HUES64 (cell line): ENCODE data around the gene HDGFL3.

Experiments
- H3K27ac ChIP-seq: 2 replicates; pipeline ENCODE4 v1.7.0; 2013; ENCODE audit warnings: low read depth, low read length, inconsistent platforms
- H3K27me3 ChIP-seq: 2 replicates; pipeline ENCODE4 v1.6.1; 2013; ENCODE audit warnings: mild to moderate bottlenecking, low read length; ENCODE audit not compliant: insufficient read depth
- H3K36me3 ChIP-seq: 2 replicates; pipeline ENCODE4 v1.6.1; 2013; ENCODE audit warnings: mild to moderate bottlenecking, low read length; ENCODE audit not compliant: insufficient read depth
- H3K4me1 ChIP-seq: 2 replicates; pipeline ENCODE4 v1.6.1; 2013; ENCODE audit warnings: mild to moderate bottlenecking, low read length, moderate library complexity; ENCODE audit not compliant: insufficient read depth
- H3K4me3 ChIP-seq: 2 replicates; pipeline ENCODE4 v1.5.1; 2013; ENCODE audit warnings: mild to moderate bottlenecking, low read length, moderate library complexity
- H3K9ac ChIP-seq: 2 replicates; pipeline ENCODE4 v1.6.1; 2013; ENCODE audit warnings: mild to moderate bottlenecking, low read depth, low read length
- H3K9me3 ChIP-seq: 2 replicates; pipeline ENCODE4 v1.6.1; 2013; ENCODE audit warnings: low read depth, low read length; ENCODE audit not compliant: insufficient read depth
- WGBS: fragments of 150-250, 120-280 bp; methylation state at CpG from one replicate; pipeline ENCODE4 v1.1.7; 2013; ENCODE audit warnings: missing lambda C conversion rate; 5-methylcytosine and 5-hydroxymethylcytosine counted together

Gene HDGFL3

DNA sequence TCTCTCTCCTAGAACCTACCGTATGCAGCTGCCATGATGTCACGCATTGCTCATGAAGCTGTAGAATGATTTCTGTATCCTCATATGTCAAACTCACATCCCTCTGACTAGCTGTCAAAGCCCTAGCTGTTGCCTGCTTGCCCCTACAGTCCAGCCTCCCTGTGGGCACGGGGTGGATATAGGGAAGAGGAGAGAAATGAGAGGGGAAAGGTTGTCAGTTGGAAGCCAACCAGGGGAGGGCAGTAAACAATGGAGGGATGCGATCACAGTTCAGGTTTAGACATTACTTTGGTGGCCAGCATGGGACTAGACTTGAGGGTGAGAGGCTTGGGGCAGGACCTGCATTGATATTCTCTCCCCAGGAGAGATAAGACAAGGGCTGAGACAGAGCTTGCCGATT is 1.7 kb upstream of the HDGFL3 start:
- Histone ChIP-seq H3K36me3 (peaks cover 2% of the 10 kb centered on the region; the same call in 1 of the 2 replicates), H3K9me3 (no peaks in the 10 kb centered on the region), H3K9ac (no peak overlapping the region), H3K4me3 (no peak overlapping the region), H3K27me3 (no peaks in the 10 kb centered on the region), H3K27ac (no peak overlapping the region), H3K4me1 (peaks cover 22% of the 10 kb centered on the region)
- 70% methylated on average over 5 of the region's 5 CpGs for WGBS

DNA sequence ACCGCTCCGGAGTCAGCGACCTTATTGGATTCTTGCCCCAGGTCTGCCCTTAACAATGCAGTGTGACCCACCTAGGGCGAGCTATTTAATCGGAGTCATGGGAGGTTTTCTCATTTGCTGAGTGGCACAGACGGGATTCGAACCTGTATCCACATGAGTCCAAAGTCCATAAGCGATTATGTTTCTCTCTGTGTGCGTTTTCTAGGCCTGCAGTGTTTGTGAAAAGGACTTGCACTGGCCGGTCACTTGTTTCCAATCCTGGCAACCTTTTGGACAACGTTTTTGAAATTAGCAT is 691 bp upstream of the HDGFL3 start:
- 18% methylated on average over 11 of the region's 11 CpGs for WGBS
- peak overlapping the region; percentile 92 for H3K9ac ChIP-seq
- peaks cover 30% of the 10 kb centered on the region for H3K4me1 ChIP-seq

DNA sequence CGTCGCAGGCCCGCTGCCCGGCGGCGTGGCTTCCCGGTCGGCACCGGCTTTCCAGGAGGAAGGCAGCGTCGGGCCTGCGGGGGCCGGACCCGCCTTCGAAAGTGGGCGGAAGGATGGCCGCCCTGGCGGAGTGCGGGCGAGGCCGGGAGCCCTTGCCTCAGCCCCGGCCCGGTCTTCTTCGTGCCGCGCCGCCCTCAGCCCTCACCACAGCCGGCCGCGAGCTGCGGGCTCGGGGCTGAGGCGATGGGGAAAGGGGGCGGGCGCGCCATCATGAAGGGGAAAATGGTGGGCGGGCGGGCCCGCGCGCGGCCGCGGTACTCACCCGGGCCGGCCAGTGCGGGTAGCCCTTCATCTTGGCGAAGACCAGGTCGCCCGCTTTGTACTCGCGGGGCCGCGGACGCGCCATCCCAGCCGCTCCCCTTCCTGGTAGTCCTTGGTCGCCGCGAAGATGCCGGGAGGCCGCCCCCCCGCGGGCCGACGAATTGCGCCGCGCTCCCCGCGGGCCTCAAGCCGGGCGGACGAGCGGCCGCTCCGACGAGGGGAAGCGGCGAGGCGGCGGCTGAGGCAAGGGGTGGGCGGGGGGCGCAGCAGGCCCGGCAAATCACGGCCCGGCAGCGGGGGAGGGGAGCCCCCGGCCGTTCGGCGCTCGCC is 489 bp downstream of the HDGFL3 start:
- Histone ChIP-seq H3K27me3 (no peaks in the 10 kb centered on the region), H3K9ac (peak overlapping the region; percentile 92), H3K4me3 (peak overlapping the region; percentile 99), H3K9me3 (no peaks in the 10 kb centered on the region), H3K36me3 (peaks cover 7% of the 10 kb centered on the region; the same call in 1 of the 2 replicates), H3K27ac (peak overlapping the region; percentile 88), H3K4me1 (peaks cover 33% of the 10 kb centered on the region)
- WGBS = under 1% methylated on average over 93 of the region's 93 CpGs

More for the DNA sequence above, 691 bp upstream of the HDGFL3 start:
- Histone ChIP-seq H3K36me3 (peaks cover 7% of the 10 kb centered on the region; the same call in 1 of the 2 replicates), H3K4me3 (peak overlapping the region; percentile 99), H3K9me3 (no peaks in the 10 kb centered on the region), H3K27ac (peak overlapping the region; percentile 88), H3K27me3 (no peaks in the 10 kb centered on the region)

DNA sequence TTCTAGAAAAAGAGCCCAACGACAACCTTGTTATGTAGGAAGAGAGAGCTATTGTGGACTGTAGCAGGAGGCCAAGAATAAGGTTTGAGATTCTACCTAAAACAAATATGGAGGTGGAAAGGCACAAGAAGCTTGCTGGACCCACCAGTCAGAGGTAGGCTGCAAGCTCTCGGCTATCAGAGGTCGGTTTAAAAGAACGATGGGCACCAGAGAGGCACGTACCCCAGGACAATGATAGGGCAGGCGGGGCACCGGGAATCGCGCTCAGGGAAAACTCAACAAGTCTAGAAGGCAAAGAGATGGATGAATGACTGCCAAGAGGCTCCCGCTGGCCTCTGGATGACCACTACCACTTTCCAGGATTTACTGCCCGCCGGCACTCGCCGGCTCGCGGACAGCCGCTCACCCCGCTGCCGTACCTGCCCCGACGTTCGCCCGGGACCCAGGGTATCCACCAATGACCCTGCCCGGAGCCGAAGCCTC is 1.1 kb downstream of the HDGFL3 start:
- Histone ChIP-seq H3K9me3 (no peaks in the 10 kb centered on the region), H3K4me3 (peak overlapping the region; percentile 99), H3K27me3 (no peaks in the 10 kb centered on the region), H3K9ac (peak overlapping the region; percentile 92), H3K27ac (peak overlapping the region; percentile 88), H3K4me1 (peaks cover 33% of the 10 kb centered on the region), H3K36me3 (peaks cover 7% of the 10 kb centered on the region; the same call in 1 of the 2 replicates)
- under 1% methylated on average over 25 of the region's 25 CpGs for WGBS

DNA sequence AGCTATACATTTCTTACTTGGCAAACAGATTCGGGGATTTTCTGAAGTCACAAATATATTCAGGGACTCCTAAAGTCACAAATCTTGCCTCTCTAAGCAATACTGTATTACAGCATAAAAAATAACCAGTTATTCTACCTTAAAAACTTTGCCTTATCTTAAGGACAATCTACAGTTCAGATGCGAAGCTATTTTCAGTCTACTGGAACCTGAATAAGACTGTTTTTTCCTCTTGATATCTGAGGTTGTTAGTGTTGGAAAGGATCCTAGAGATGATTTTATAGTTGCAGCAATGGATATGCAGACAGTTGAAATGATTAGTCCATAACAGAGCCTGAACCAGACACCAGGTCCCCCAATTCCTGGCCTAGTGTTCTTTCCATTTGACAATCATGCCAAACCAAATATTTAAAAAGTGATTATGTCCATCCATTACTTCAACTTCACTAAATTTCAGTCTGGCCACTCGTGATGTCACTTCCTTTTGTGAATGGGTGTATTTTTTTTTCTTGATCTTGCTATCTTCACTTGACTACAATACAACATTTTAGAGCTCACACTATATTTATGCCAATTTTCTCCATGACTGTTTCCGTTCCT is 1.8 kb downstream of the HDGFL3 start:
- H3K27me3 ChIP-seq = no peaks in the 10 kb centered on the region
- 60% methylated on average over 3 of the region's 4 CpGs for WGBS
- H3K4me3 ChIP-seq = peak overlapping the region; percentile 99
- peaks cover 8% of the 10 kb centered on the region; the same call in 1 of the 2 replicates for H3K36me3 ChIP-seq
- peak overlapping the region; percentile 92 for H3K9ac ChIP-seq
- H3K27ac ChIP-seq = no peak overlapping the region
- H3K9me3 ChIP-seq = no peaks in the 10 kb centered on the region
- peaks cover 33% of the 10 kb centered on the region for H3K4me1 ChIP-seq

DNA sequence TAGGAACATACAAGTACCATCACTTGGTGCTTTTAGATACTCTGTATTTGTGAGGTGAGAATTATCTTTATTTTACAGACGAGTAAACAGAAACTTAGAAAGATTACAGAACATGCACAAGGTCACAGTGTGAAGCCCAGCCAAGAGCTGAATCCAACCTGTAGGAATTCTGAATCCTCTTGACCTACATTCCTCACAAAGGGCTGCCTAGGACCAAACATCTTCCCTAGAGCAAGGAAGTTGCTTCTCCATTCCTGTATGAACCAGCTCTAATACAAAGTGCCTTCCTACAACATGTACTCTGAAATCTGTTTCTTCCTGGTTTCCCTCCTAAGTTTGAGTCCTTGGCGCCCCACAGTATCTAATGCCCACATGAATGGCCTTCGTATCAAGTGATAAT is 2.9 kb downstream of the HDGFL3 start:
- Histone ChIP-seq H3K4me1 (peaks cover 33% of the 10 kb centered on the region), H3K9ac (peak overlapping the region; percentile 45), H3K9me3 (no peaks in the 10 kb centered on the region), H3K27ac (no peak overlapping the region), H3K36me3 (peaks cover 11% of the 10 kb centered on the region; the same call in 1 of the 2 replicates), H3K27me3 (no peaks in the 10 kb centered on the region), H3K4me3 (peak overlapping the region; percentile 99)
- WGBS = 83% methylated on average over 3 of the region's 3 CpGs

DNA sequence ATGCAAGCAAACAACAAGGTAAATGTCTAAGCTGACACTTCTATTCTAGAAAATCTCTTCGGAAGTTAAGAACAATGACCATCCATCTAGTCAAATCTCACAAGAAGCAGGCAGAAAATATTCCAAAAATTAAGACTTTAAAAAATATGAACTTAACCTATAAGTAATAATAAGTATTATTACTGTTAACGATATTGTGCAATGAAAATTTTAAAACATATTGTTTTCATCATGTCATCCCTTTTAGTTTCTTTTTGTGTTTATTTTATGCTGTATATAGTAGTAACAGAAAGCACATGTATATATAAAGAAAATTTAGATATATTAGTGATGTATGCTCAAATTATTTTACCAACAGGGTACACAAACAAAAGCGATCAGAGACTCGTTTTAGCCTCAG is 4.1 kb downstream of the HDGFL3 start:
- Histone ChIP-seq H3K9me3 (no peaks in the 10 kb centered on the region), H3K27me3 (no peaks in the 10 kb centered on the region), H3K36me3 (peaks cover 11% of the 10 kb centered on the region; the same call in 1 of the 2 replicates), H3K4me1 (peaks cover 30% of the 10 kb centered on the region), H3K27ac (no peak overlapping the region), H3K4me3 (no peak overlapping the region), H3K9ac (no peak overlapping the region)
- WGBS = 96% methylated on average over 3 of the region's 4 CpGs

DNA sequence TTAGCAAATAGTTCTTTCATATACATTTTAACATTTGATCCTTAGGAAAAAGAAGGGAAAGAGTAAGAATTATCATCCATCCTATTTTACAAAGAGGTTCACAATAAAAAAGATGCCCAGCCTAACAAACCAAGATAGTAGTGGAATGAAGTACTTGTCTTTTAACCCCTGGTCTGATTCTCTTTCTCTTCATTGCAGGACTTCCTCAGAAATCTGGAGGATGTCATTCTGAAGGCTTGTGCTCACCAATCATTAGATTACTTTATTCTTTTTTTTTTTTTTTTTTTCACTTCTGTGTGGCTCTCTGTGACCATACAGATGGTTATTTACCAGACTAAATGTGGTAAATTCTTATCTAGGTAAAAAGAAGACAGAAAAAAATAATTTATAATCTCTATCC is 7.0 kb downstream of the HDGFL3 start:
- Histone ChIP-seq H3K4me3 (no peak overlapping the region), H3K4me1 (peaks cover 23% of the 10 kb centered on the region), H3K9ac (no peak overlapping the region), H3K9me3 (no peaks in the 10 kb centered on the region), H3K27ac (no peak overlapping the region), H3K36me3 (peaks cover 11% of the 10 kb centered on the region; the same call in 1 of the 2 replicates), H3K27me3 (no peaks in the 10 kb centered on the region)

DNA sequence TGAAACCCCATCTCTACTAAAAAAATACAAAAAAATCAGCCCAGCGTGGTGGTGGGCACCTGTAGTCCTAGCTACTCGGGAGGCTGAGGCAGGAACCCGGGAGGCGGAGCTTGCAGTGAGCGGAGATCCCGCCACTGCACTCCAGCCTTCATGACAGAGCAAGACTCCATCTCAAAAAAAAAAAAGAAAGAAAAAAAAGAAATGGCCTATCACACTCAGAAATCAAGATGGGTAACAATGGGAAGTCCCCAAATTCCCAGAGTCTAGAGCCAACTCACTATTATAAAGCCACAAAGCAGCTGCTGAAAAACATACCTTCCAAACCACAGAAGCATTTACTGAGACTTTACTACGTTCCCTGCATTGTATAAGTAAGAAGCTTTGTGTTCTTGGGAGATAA is 7.5 kb downstream of the HDGFL3 start:
- no peak overlapping the region for H3K9ac ChIP-seq
- H3K4me1 ChIP-seq = peaks cover 19% of the 10 kb centered on the region
- H3K27ac ChIP-seq = no peak overlapping the region
- H3K9me3 ChIP-seq = no peaks in the 10 kb centered on the region
- WGBS = 97% methylated on average over 6 of the region's 7 CpGs
- H3K4me3 ChIP-seq = no peak overlapping the region
- no peaks in the 10 kb centered on the region for H3K27me3 ChIP-seq
- peaks cover 11% of the 10 kb centered on the region; the same call in 1 of the 2 replicates for H3K36me3 ChIP-seq

DNA sequence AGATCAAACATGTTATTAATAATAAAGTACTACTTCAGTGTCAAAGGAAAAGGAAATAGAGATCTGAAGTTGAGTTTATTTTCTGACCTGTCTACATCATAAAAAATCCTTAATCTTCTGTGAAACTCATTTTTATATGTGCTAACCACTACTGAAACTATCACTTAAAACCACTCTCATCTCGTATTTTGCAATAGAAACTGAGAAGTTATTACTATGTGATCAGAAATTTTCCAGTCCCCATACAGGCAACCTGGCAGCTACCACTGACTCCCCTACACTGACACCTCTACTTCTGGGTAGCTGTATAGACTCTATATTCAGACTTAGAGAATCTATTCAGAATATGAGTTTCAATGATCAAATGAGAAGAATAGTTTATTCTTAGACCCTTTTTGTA is 8.3 kb downstream of the HDGFL3 start:
- H3K4me1 ChIP-seq = peaks cover 15% of the 10 kb centered on the region
- no peaks in the 10 kb centered on the region for H3K27me3 ChIP-seq
- H3K4me3 ChIP-seq = no peak overlapping the region
- no peak overlapping the region for H3K9ac ChIP-seq
- H3K27ac ChIP-seq = no peak overlapping the region
- H3K9me3 ChIP-seq = no peaks in the 10 kb centered on the region
- H3K36me3 ChIP-seq = peaks cover 9% of the 10 kb centered on the region; the same call in 1 of the 2 replicates
- 80% methylated on average over 1 of the region's 1 CpG for WGBS

DNA sequence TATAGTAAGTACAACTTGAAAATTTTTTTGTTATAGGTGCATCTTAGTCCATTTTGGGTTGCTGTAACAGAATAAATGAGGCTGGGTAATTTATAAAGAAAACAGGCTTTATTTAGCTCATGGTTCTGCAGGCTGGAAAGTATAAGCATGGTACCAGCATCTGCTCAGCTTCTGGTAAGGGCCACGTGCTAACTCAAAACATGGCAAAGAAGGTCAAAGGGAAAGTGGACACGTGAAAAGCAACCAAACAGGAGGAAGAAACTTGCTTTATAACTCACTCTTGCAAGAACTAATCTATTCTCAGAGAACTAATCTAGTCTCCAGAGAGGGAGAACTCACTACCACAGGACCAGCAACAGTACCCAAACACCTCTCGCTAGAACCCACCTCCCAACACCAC is 9.1 kb downstream of the HDGFL3 start:
- Histone ChIP-seq H3K9ac (no peak overlapping the region), H3K36me3 (0 out of 2 replicates have a peak, but pooled peaks cover 4% of the 10 kb centered on the region), H3K27ac (no peak overlapping the region), H3K4me3 (no peak overlapping the region), H3K4me1 (peaks cover 10% of the 10 kb centered on the region; the same call in 1 of the 2 replicates), H3K27me3 (no peaks in the 10 kb centered on the region), H3K9me3 (no peaks in the 10 kb centered on the region; the same call in 1 of the 2 replicates)
- WGBS = 87% methylated on average over 3 of the region's 3 CpGs
